H1 (cell line): ENCODE results near the gene TP53. TPM values are rescaled to one million over a fixed set of nuclear protein-coding genes. Genes with fewer than 3 reads are reported as not detected.

Experiments
- CTCF ChIA-PET: fragments of 300-600 bp; sonication (Branson Sonifier 250); formaldehyde crosslinking; loops from one replicate; lab custom pipeline; 2021; ENCODE audit not compliant: partially characterized antibody; lab: Charles Lee
- POLR2A ChIA-PET: fragments of 300-600 bp; sonication (Branson Sonifier 250); formaldehyde crosslinking; loops from one replicate; lab custom pipeline; 2021; ENCODE audit warnings: inconsistent platforms; ENCODE audit not compliant: partially characterized antibody; lab: Charles Lee
- DNase-seq, 2 experiments: peaks; one replicate each; pipeline versions ENCODE4 v3.0.0 to v3.0.0-alpha.2; 2010 to 2022; ENCODE audit warnings: low spot score in 2 of 2, low read depth in 1 of 2, mixed read lengths in 1 of 2
- FAIRE-seq: peaks from 2 replicates; lab custom pipeline; 2011; peaks lifted over from hg19 to GRCh38; lab: Jason Lieb, UNC
- H2AFZ ChIP-seq: 2 replicates; pipeline ENCODE4 v1.8.1; 2012; ENCODE audit warnings: low read length, inconsistent platforms
- H2AK5ac ChIP-seq: 2 replicates; pipeline ENCODE4 v1.6.1; 2013; ENCODE audit warnings: low read depth, low read length
- H2BK120ac ChIP-seq: replicated peaks from 2 replicates; pipeline ENCODE3; 2013; ENCODE audit warnings: low read depth, low read length, inconsistent platforms
- H2BK12ac ChIP-seq: 2 replicates; pipeline ENCODE4 v1.6.1; 2013; ENCODE audit warnings: low read depth, low read length
- H2BK15ac ChIP-seq: 2 replicates; pipeline ENCODE4 v1.6.1; 2013; ENCODE audit warnings: low read length
- H2BK20ac ChIP-seq: 2 replicates; pipeline ENCODE4 v1.6.1; 2013; ENCODE audit warnings: low read length
- H2BK5ac ChIP-seq: 2 replicates; pipeline ENCODE4 v1.6.1; 2013; ENCODE audit warnings: low read depth, low read length
- H3K14ac ChIP-seq: 2 replicates; pipeline ENCODE4 v1.6.1; 2013; ENCODE audit warnings: inconsistent platforms; ENCODE audit not compliant: insufficient read length
- H3K18ac ChIP-seq: 2 replicates; pipeline ENCODE4 v1.6.1; 2013; ENCODE audit warnings: low read length; ENCODE audit errors: extremely low read depth
- H3K23ac ChIP-seq: 2 replicates; pipeline ENCODE4 v1.6.1; 2013; ENCODE audit warnings: inconsistent platforms; ENCODE audit not compliant: insufficient read length
- H3K23me2 ChIP-seq: 2 replicates; pipeline ENCODE4 v1.6.1; 2013; ENCODE audit warnings: low read depth, low read length
- H3K27ac ChIP-seq: 2 replicates; pipeline ENCODE4 v1.6.1; 2011; ENCODE audit warnings: low read depth, low read length, inconsistent platforms
- H3K27me3 ChIP-seq, 4 experiments: replicated peaks in 1 of 4; 1 replicate in 1 of 4; 2 replicates in 3 of 4; pipeline versions ENCODE4 v1.6.1 to v1.8.1; 2011 to 2013; ENCODE audit warnings: low read length in 3 of 4, mild to moderate bottlenecking in 3 of 4, inconsistent platforms in 2 of 4, mixed read lengths in 2 of 4, moderate library complexity in 1 of 4; ENCODE audit not compliant: control insufficient read depth in 3 of 4, insufficient read depth in 3 of 4; ENCODE audit errors: extremely low read depth in 1 of 4
- H3K36me3 ChIP-seq, 4 experiments: 2 replicates each; pipeline versions ENCODE4 v1.6.1 to v1.8.1; 2011 to 2013; ENCODE audit warnings: mild to moderate bottlenecking in 4 of 4, low read length in 3 of 4, moderate library complexity in 2 of 4, control low read depth in 1 of 4, inconsistent platforms in 1 of 4; ENCODE audit not compliant: insufficient read depth in 4 of 4, control insufficient read depth in 2 of 4
- H3K4ac ChIP-seq: replicated peaks from 2 replicates; pipeline ENCODE3; 2013; ENCODE audit warnings: low read length, low read depth, mixed read lengths, inconsistent platforms; ENCODE audit not compliant: insufficient read length
- H3K4me1 ChIP-seq, 4 experiments: replicated peaks in 1 of 4; 1 replicate in 1 of 4; 2 replicates in 3 of 4; pipeline versions ENCODE4 v1.6.1 to v1.8.1; 2011 to 2013; ENCODE audit warnings: low read length in 3 of 4, inconsistent platforms in 2 of 4, mixed read lengths in 1 of 4; ENCODE audit not compliant: insufficient read depth in 4 of 4, control insufficient read depth in 3 of 4
- H3K4me2 ChIP-seq, 2 experiments: 2 replicates each; pipeline versions ENCODE4 v1.6.1 to v1.8.1; 2011 to 2013; ENCODE audit warnings: low read depth in 2 of 2, low read length in 2 of 2, control low read depth in 1 of 2, inconsistent platforms in 1 of 2, mild to moderate bottlenecking in 1 of 2; ENCODE audit not compliant: insufficient read depth in 1 of 2
- H3K4me3 ChIP-seq, 4 experiments: fragments of 200-600, 300-600 bp in 1 of 4; sonication (generic), shearing (Covaris generic), sonication (Bioruptor Twin) in 1 of 4; 2 replicates each; pipeline versions ENCODE4 v1.5.1 to v1.8.1; 2011 to 2016; ENCODE audit warnings: low read length in 4 of 4, low read depth in 3 of 4, control low read depth in 2 of 4, inconsistent platforms in 2 of 4, mild to moderate bottlenecking in 2 of 4, mixed read lengths in 1 of 4, moderate library complexity in 1 of 4; ENCODE audit not compliant: insufficient read depth in 2 of 4; ENCODE audit errors: extremely low read depth in 1 of 4
- H3K56ac ChIP-seq: replicated peaks from 2 replicates; pipeline ENCODE3; 2013; ENCODE audit warnings: low read depth, mild to moderate bottlenecking, mixed read lengths, low read length, inconsistent platforms; ENCODE audit not compliant: insufficient read length
- H3K79me1 ChIP-seq: 2 replicates; pipeline ENCODE4 v1.6.1; 2013; ENCODE audit warnings: low read depth, low read length, control low read depth
- H3K79me2 ChIP-seq, 2 experiments: 2 replicates each; pipeline versions ENCODE4 v1.6.1 to v1.8.1; 2012 to 2013; ENCODE audit warnings: low read length in 2 of 2, mild to moderate bottlenecking in 2 of 2, inconsistent platforms in 1 of 2; ENCODE audit not compliant: insufficient read depth in 2 of 2, control insufficient read depth in 1 of 2
- H3K9ac ChIP-seq, 4 experiments: replicated peaks in 1 of 4; 1 replicate in 1 of 4; 2 replicates in 3 of 4; pipeline versions ENCODE4 v1.6.1 to v1.8.1; 2011 to 2013; ENCODE audit warnings: low read depth in 3 of 4, low read length in 3 of 4, control low read depth in 2 of 4, mild to moderate bottlenecking in 2 of 4, moderate library complexity in 2 of 4, inconsistent platforms in 1 of 4; ENCODE audit errors: extremely low read depth in 1 of 4
- H3K9me3 ChIP-seq, 2 experiments: 2 replicates each; pipeline versions ENCODE4 v1.6.1 to v1.8.1; 2012 to 2013; ENCODE audit warnings: mild to moderate bottlenecking in 2 of 2, moderate library complexity in 2 of 2, control low read depth in 1 of 2, inconsistent platforms in 1 of 2, low read depth in 1 of 2, low read length in 1 of 2, mixed read lengths in 1 of 2; ENCODE audit not compliant: insufficient read depth in 2 of 2
- H4K20me1 ChIP-seq, 2 experiments: replicated peaks in 1 of 2; 2 replicates each; pipeline versions ENCODE3 to v1.8.1; 2011 to 2013; ENCODE audit warnings: inconsistent platforms in 2 of 2, low read length in 2 of 2, mild to moderate bottlenecking in 1 of 2; ENCODE audit not compliant: insufficient read depth in 2 of 2, control insufficient read depth in 1 of 2
- H4K5ac ChIP-seq: 2 replicates; pipeline ENCODE4 v1.6.1; 2013; ENCODE audit warnings: low read length, low read depth, mixed read lengths, inconsistent platforms; ENCODE audit not compliant: insufficient read length
- H4K8ac ChIP-seq: 2 replicates; pipeline ENCODE4 v1.8.0; 2013; ENCODE audit warnings: mild to moderate bottlenecking, moderate library complexity, low read length, inconsistent platforms; ENCODE audit not compliant: insufficient read depth; ENCODE audit errors: extremely low read depth
- H4K91ac ChIP-seq: replicated peaks from 2 replicates; pipeline ENCODE3; 2013; ENCODE audit warnings: low read length, mixed read lengths, inconsistent platforms; ENCODE audit not compliant: insufficient read length
- ASH2L ChIP-seq: fragments of 200-600, 300-600 bp; sonication (generic); IDR thresholded peaks from one replicate; pipeline ENCODE4 v1.7.1; 2017; ENCODE audit warnings: low read length
- CBX5 ChIP-seq: fragments of 300-800, 300-1000 bp; sonication (generic); IDR thresholded peaks from 2 replicates; pipeline ENCODE4 v1.7.1; 2016; ENCODE audit warnings: antibody characterized with exemption, low read length, low read depth
- CHD1 ChIP-seq: IDR thresholded peaks from 2 replicates; pipeline ENCODE4 v1.6.1; 2012; ENCODE audit warnings: low read depth, low read length, improper control_type of control experiment
- CTCF ChIP-seq, 3 experiments: IDR thresholded peaks; 1 replicate in 2 of 3; 2 replicates in 1 of 3; pipeline versions ENCODE4 v1.5.1 to v1.6.1; 2011; ENCODE audit warnings: low read length in 3 of 3, mild to moderate bottlenecking in 3 of 3, inconsistent platforms in 2 of 3, low read depth in 1 of 3, moderate library complexity in 1 of 3; ENCODE audit not compliant: insufficient read depth in 1 of 3; ENCODE audit errors: control extremely low read depth in 1 of 3
- KDM1A ChIP-seq: fragments of 200-600, 300-600 bp; sonication (generic); IDR thresholded peaks from 2 replicates; pipeline ENCODE4 v1.7.1; 2016; ENCODE audit warnings: mild to moderate bottlenecking, low read length, borderline replicate concordance
- RBBP5 ChIP-seq: IDR thresholded peaks from 2 replicates; pipeline ENCODE4 v1.7.1; 2012; ENCODE audit warnings: low read depth, mild to moderate bottlenecking, inconsistent platforms, low read length, moderate library complexity, borderline replicate concordance
- SIRT6 ChIP-seq: IDR thresholded peaks from one replicate; pipeline ENCODE4 v1.7.1; 2012; ENCODE audit warnings: low read length, inconsistent platforms
- SUZ12 ChIP-seq: fragments of 200-600 bp; sonication (generic); IDR thresholded peaks from 2 replicates; pipeline ENCODE4 v1.6.1; 2012; ENCODE audit warnings: mild to moderate bottlenecking, inconsistent platforms, low read length, moderate library complexity, mixed read lengths
- USF2 ChIP-seq: IDR thresholded peaks from 2 replicates; pipeline ENCODE4 v1.6.1; 2011; ENCODE audit warnings: low read length, improper control_type of control experiment
- WGBS, 2 experiments: shearing (Covaris generic) in 1 of 2; methylation state at CpG; one replicate each; pipeline versions ENCODE4 v1.1.6 to v1.1.7; 2013 to 2015; ENCODE audit warnings: low lambda C conversion rate in 2 of 2, mixed read lengths in 2 of 2, inconsistent platforms in 1 of 2, low coverage in 1 of 2, missing lambda C conversion rate in 1 of 2; ENCODE audit not compliant: insufficient replicate concordance in 2 of 2, insufficient coverage in 1 of 2, insufficient read length in 1 of 2; ENCODE audit errors: extremely low coverage in 1 of 2, missing lambda C conversion rate in 1 of 2; 5-methylcytosine and 5-hydroxymethylcytosine counted together
- polyA plus RNA-seq, 7 experiments: library from polyadenylated mRNA; depleted of rRNA in 3 of 7; stranded (reverse) in 5 of 7; unstranded in 2 of 7; fragments of >200 nt in 5 of 7; fragments of 200-250 nt in 2 of 7; gene quantifications; 1 replicate in 5 of 7; 2 replicates in 1 of 7; 4 replicates in 1 of 7; pipeline versions ENCODE4 v1.2.1 to v1.2.3, GENCODE V29; 2011 to 2013; ENCODE audit warnings: missing spikeins in 2 of 7, mixed read lengths in 2 of 7
- total RNA-seq: library from RNA; stranded (reverse); fragmentation: NEBNext Ultra II Directional; extraction: Animal tissue kit (Norgen Biotek cat#: 25700); gene quantifications from 2 replicates; pipeline ENCODE4 v1.2.1, GENCODE V29; 2021

Gene TP53
- total and polyA plus RNA-seq, 2 of the 8 experiments (the other 6 are each of a cell fraction or from before 2014, with no cell fraction given) = 143 to 198 TPM

GRCh38 chr17:7697828-7698588, 10.7 kb upstream of the TP53 start:
- no peak overlapping the region for H4K91ac ChIP-seq
- H3K27ac ChIP-seq = no peak overlapping the region
- no peak overlapping the region for H3K14ac ChIP-seq
- no peaks in the 10 kb centered on the region for H3K9me3 ChIP-seq
- no peak overlapping the region for H2BK120ac ChIP-seq
- FAIRE-seq (no peak), DNase-seq (no peak)
- H4K5ac ChIP-seq = no peak overlapping the region
- no peaks in the 10 kb centered on the region for H3K79me2 ChIP-seq
- H2BK5ac ChIP-seq = no peak overlapping the region
- no peak overlapping the region for H2BK15ac ChIP-seq
- CTCF ChIA-PET = no interaction called here
- POLR2A ChIA-PET = interaction anchor here (11.4 kb wide), 1 partner anchor 10 kb away, joined by 186 read pairs; the partner anchor contains the start of genes TP53 and WRAP53
- H3K4me2 ChIP-seq = no peak overlapping the region
- H4K8ac ChIP-seq = no peak overlapping the region
- H2AFZ ChIP-seq = no peak overlapping the region
- H2BK20ac ChIP-seq = no peak overlapping the region
- H2AK5ac ChIP-seq = no peak overlapping the region
- H3K4me1 ChIP-seq = peaks cover 0 to under 1% (median under 1%) of the 10 kb centered on the region in 4 experiments; a peak in 5 of 7 replicates
- 94% methylated on average over 4 of the region's 4 CpGs; no CpG with 5 or more reads in 1 of the 2 experiments for WGBS, 2 experiments
- no peak overlapping the region for H3K4ac ChIP-seq
- peaks cover 0 to 2% of the 10 kb centered on the region in 2 experiments for H4K20me1 ChIP-seq
- H3K56ac ChIP-seq = no peak overlapping the region
- H3K79me1 ChIP-seq = no peaks in the 10 kb centered on the region
- no peak overlapping the region for H2BK12ac ChIP-seq
- no peak overlapping the region for H3K18ac ChIP-seq
- H3K36me3 ChIP-seq = peaks cover 4 to 9% (median 6%) of the 10 kb centered on the region in 4 experiments; a peak in 5 of 8 replicates
- no peaks in the 10 kb centered on the region for H3K27me3 ChIP-seq
- H3K4me3 ChIP-seq = no peak overlapping the region
- no peak overlapping the region for H3K9ac ChIP-seq
- no peaks in the 10 kb centered on the region for H3K23me2 ChIP-seq
- H3K23ac ChIP-seq = no peak overlapping the region
- TF ChIP-seq CBX5 (no peak), SUZ12 (no peak), CTCF (IDR thresholded peaks at IDR 0.05; ENCODE audit: control extremely low read depth in 1 of 3, insufficient read depth in 1 of 3, low read depth in 1 of 3, low read length in 3 of 3) (no peak), USF2 (no peak), SIRT6 (no peak), KDM1A (no peak), RBBP5 (no peak), CHD1 (no peak), ASH2L (no peak)
